Central memory CD8-positive, alpha-beta T cell (primary cell): Measurements from ENCODE around the gene DPAGT1.
"Not testable (repeated sequence)": the region's sequence is repeated elsewhere in the genome, so short reads cannot be mapped to it uniquely, and the experiment has no call there.

Experiments used
- ATAC-seq: fragments of 150-1000 bp; cut with Tn5 transposase; replicated peaks from 2 replicates; pipeline ENCODE4 v1.10.0; 2022; ENCODE audit warnings: mild to moderate bottlenecking, moderate FRiP score, moderate number of reproducible peaks; ENCODE audit not compliant: poor library complexity, severe bottlenecking; ENCODE audit errors: extremely low read depth
- DNase-seq, 2 donors: peaks; one replicate each; pipeline ENCODE4 v3.0.0; 2021; ENCODE audit warnings: low spot score in 2 of 2
- H3K27ac Mint-ChIP-seq: one replicate; pipeline ENCODE4 v1.8.0; 2022; ENCODE audit warnings: low read depth, mild to moderate bottlenecking, moderate library complexity, mixed read lengths
- H3K27me3 Mint-ChIP-seq: one replicate; pipeline ENCODE4 v1.8.0; 2022; ENCODE audit warnings: mixed read lengths
- H3K36me3 Mint-ChIP-seq: one replicate; pipeline ENCODE4 v1.8.0; 2022; ENCODE audit warnings: mild to moderate bottlenecking, moderate library complexity, mixed read lengths; ENCODE audit not compliant: insufficient read depth
- H3K4me1 Mint-ChIP-seq: one replicate; pipeline ENCODE4 v1.8.0; 2022; ENCODE audit warnings: mixed read lengths
- H3K4me3 Mint-ChIP-seq: one replicate; pipeline ENCODE4 v1.8.0; 2022; ENCODE audit warnings: mild to moderate bottlenecking, moderate library complexity, mixed read lengths
- H3K9me3 Mint-ChIP-seq: one replicate; pipeline ENCODE4 v1.8.0; 2022; ENCODE audit warnings: mixed read lengths

DPAGT1 gene

DNA sequence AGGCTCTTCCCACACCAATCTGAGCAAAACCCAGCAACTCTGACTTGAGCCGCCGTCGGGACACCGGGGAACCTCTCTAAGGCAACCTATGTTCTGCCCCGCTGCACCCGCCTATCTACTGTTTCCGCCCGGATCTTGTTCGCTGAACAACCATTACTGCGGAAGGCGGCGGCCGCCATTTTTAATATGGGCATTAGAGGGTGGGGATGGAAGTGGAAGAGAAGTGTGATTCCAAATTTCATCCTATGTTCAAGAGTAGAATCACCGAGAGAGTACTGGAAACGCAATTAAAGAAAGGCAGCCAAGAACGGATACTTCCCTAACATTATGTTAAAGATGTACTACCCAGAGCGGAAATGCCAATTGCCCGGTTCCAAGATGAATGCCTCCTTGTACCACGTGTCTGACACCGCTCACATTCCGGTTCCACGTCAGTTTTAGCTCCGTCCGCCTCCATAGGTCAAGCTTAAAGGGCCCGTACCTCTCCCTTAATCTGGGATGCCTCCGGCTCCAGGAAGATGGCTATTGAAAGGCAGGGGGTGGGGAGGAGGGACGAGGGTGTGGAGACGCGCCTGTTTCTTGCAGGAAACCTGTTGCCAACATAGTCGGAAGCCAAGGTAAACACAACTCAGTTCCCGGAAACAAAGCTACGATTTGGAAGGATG lies at the start of gene DPAGT1:
Gene DPAGT1, minus strand, starts transcription at position 95 of the 665 bp plus-strand sequence. CDS start 198 bp downstream, outside the sequence.
- Mint-ChIP-seq H3K36me3 (peaks cover 18% of the 10 kb centered on the region), H3K4me1 (peaks cover 30% of the 10 kb centered on the region), H3K9me3 (no peaks in the 10 kb centered on the region), H3K4me3 (peak within 1 kb of the TSS; percentile 89), H3K27me3 (no peaks in the 10 kb centered on the region), H3K27ac (peak within 1 kb of the TSS; percentile 94)
- ATAC-seq = peak; percentile 91
- DNase-seq = peak; percentile 68 to 76

DNA sequence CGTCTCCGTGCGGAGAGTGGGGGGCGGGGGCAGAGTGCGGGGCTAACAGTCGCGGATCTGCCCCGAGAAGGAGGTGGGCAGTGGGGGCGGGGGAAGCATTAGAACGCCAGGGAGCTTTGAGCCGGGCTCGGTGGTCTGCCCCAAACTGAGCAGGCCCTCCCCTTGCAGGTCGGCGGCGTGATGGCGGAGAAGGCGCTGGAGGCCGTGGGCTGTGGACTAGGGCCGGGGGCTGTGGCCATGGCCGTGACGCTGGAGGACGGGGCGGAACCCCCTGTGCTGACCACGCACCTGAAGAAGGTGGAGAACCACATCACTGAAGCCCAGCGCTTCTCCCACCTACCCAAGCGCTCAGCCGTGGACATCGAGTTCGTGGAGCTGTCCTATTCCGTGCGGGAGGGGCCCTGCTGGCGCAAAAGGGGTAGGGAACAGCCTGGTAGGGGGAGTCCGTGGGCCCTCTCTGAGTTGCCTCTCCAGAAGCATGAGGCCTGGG lies 48.2 kb upstream of the DPAGT1 start:
- no peaks in the 10 kb centered on the region for H3K9me3 Mint-ChIP-seq
- H3K4me3 Mint-ChIP-seq = peak overlapping the region; percentile 21
- no peaks in the 10 kb centered on the region for H3K36me3 Mint-ChIP-seq

DNA sequence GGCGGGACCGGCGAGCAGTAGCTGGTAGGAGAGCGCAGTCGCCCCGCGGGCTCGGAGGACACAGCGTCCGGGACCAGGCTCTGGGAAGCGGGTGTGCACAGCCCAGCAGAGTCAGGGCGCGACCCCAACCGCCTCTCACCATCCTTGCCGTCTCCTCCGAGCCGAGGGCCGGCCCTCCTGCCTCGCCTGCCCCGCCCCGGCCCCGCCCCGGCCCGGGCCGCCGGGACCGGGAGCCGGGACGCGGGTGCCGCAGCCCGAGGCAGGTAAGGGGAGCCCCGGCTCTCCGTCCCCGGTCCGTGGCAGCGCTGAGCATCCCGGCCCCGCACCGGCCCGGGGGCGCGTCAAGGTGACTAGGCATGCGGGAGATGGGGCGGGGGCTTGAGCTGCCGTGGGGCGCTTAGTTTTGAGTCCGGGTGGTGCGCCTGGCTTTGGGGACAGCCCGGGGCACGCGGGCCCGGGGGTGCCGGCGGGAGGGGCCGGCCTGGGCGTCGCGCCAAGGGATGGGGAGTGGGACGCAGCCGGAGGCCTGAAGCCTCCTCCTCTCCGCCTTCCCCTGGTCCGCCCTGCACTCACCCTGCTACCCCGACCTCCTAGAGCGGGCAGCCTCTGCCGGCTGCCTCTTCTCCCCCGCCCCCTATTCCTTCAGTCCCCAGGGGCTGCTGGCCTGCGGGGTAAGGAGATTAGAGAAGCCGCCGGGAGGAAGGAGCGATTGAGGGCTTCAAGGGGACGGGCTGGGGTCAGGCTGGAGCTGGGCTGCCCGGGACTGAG lies 47.5 kb upstream of the DPAGT1 start, which contains the start of gene ABCG4:
Gene ABCG4, plus strand, starts transcription at position 35 of the 768 bp plus-strand sequence. CDS start 914 bp downstream, outside the sequence.
- no peak for DNase-seq
- peaks cover 11% of the 10 kb centered on the region for H3K4me1 Mint-ChIP-seq

More for the DNA sequence above, 48.2 kb upstream of the DPAGT1 start:
- Mint-ChIP-seq H3K27me3 (peaks cover 60% of the 10 kb centered on the region), H3K27ac (no peak overlapping the region), H3K4me1 (peaks cover 11% of the 10 kb centered on the region)
- ATAC-seq (no peak), DNase-seq (no peak)

DNA sequence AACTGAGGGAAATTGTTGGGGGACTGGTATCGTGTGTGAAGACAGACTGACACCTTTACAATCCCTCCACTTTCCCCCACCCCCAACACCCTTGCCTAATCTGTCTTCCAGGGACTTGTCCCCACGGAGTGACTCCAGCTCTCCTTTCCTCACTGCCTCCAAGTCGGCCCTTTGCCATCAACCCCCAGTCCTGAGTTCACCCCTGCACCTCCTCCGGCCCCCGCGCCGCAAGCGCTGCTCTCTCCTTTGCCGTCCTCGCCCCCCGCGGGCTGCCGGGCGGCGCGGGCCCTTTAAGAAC lies 47.0 kb upstream of the DPAGT1 start:
- Mint-ChIP-seq H3K27ac (no peak overlapping the region), H3K36me3 (no peaks in the 10 kb centered on the region), H3K4me1 (peaks cover 11% of the 10 kb centered on the region), H3K9me3 (no peaks in the 10 kb centered on the region), H3K4me3 (peak overlapping the region; percentile 53), H3K27me3 (peaks cover 52% of the 10 kb centered on the region)
- ATAC-seq (no peak), DNase-seq (no peak)

More for the DNA sequence above, 47.5 kb upstream of the DPAGT1 start, which contains the start of gene ABCG4:
- ATAC-seq = no peak
- H3K36me3 Mint-ChIP-seq = no peaks in the 10 kb centered on the region
- peak within 1 kb of the TSS; percentile 53 for H3K4me3 Mint-ChIP-seq
- H3K27me3 Mint-ChIP-seq = peaks cover 57% of the 10 kb centered on the region
- H3K27ac Mint-ChIP-seq = no peak within 1 kb of the TSS
- H3K9me3 Mint-ChIP-seq = no peaks in the 10 kb centered on the region

DNA sequence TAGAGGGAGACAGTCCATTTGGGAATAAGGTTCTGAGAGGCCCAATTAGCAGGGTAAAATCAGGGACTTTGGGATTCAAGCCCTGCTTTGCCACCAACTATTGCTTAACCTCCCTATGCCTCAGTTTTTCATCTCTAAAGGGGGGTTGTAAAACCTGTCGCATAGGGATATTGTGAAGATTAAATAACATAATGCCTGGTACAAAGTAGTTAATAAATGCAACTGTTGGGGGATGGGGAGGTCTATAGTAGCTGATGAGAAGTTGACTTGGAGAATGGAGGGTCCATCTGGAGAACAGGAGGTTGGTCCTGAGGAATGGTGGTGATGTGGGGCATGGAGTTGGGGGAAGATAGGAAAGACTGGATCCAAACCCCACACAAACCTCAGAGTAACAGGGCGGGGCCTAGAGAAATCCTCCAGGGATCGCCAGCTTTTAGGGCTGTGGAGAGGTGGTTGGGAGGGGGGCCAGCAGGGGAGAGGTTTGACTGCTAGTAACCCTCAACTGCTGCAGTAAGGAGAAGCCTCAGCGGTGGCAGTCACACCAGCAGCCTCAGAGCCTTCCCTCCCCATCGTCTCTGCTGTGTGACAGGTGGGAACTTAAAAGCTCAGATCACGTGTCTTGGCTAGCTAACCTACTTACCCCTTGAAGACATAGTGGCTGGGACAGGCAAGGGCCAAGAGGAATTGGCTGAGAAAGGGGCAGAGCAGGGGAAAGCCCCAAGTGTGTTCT lies 46.1 kb upstream of the DPAGT1 start:
- peaks cover 11% of the 10 kb centered on the region for H3K4me1 Mint-ChIP-seq
- peak overlapping the region; percentile 53 for H3K4me3 Mint-ChIP-seq
- no peak overlapping the region for H3K27ac Mint-ChIP-seq
- no peaks in the 10 kb centered on the region for H3K36me3 Mint-ChIP-seq
- DNase-seq (no peak), ATAC-seq (peak; percentile 26)
- no peaks in the 10 kb centered on the region for H3K9me3 Mint-ChIP-seq
- peaks cover 43% of the 10 kb centered on the region for H3K27me3 Mint-ChIP-seq

DNA sequence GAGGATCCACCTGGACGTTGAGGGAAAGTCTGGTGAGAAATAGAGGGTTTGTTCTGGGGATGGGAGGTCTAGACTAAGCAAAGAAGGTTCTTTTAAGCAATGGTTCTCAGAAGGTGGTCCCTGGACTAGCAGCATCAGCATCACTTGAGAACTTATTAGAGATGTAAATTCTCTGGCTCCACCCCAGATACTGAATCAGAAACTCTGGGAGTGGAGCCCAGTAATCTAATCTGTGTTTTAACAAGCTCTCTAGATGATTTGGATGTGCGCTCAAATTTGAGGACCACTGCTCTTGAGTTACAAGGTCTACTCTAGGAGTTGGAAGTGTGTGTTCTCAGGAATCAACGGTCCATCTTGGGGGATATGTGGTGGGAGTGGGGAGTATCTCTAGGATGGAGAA lies 43.9 kb upstream of the DPAGT1 start:
- no peaks in the 10 kb centered on the region for H3K36me3 Mint-ChIP-seq
- no peak overlapping the region for H3K4me3 Mint-ChIP-seq
- no peaks in the 10 kb centered on the region for H3K9me3 Mint-ChIP-seq
- peaks cover 11% of the 10 kb centered on the region for H3K4me1 Mint-ChIP-seq
- ATAC-seq = no peak
- peaks cover 44% of the 10 kb centered on the region for H3K27me3 Mint-ChIP-seq
- no peak for DNase-seq
- no peak overlapping the region for H3K27ac Mint-ChIP-seq

DNA sequence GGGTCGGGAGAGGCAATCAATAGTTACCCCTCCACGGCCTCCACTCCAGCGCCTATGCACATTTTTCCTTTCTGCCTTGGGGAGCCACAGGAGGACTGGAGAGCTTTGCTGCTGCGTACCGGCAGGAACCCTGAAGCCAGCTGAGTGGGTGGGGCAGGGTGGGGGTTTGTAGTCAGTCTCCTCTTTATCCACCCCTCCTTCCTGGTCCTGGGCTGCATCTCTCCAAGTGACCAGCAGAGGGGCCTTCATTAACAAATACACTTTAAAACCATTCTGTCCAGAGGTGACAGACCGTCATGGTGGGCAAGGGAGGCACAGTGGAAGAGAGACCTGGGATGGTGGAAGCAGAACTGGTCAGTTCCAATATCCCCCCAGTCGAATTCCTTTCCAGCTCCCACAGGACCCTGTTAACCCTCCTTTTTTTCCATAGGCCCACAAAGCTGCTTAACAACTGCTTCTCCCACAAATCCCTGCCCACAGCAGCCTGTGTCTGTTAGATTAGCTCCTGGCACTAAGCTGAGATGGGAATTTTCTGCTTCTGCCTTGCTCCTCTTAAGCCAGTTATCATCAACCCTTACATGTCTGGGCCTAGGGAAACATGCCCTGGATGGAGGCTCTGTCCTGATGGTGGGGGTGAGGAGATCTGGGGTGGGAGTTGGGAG lies 43.3 kb upstream of the DPAGT1 start:
- Mint-ChIP-seq H3K27me3 (peaks cover 45% of the 10 kb centered on the region), H3K9me3 (no peaks in the 10 kb centered on the region), H3K27ac (no peak overlapping the region), H3K4me1 (peaks cover 11% of the 10 kb centered on the region), H3K36me3 (no peaks in the 10 kb centered on the region), H3K4me3 (no peak overlapping the region)
- no peak for DNase-seq
- no peak for ATAC-seq

DNA sequence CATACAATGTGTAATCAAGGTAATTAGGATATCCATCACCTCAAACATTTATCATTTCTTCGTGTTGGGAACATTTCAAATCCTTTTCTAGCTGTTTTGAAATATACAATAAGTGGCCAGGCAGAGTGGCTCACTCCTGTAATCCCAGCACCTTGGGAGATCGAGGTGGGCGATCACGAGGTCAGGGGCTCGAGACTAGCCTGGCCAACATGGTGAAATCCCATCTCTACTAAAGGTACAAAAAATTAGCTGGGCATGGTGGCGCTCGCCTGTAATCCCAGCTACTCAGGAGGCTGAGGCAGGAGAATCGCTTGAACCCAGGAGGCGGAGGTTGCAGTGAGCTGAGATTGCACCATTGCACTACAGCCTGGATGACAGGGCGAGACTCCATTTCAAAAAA lies 37.6 kb upstream of the DPAGT1 start:
- peaks cover 27% of the 10 kb centered on the region for H3K27me3 Mint-ChIP-seq
- H3K36me3 Mint-ChIP-seq, DNase-seq, H3K4me1 Mint-ChIP-seq, H3K9me3 Mint-ChIP-seq, H3K27ac Mint-ChIP-seq, H3K4me3 Mint-ChIP-seq, ATAC-seq: not testable (repeated sequence)

DNA sequence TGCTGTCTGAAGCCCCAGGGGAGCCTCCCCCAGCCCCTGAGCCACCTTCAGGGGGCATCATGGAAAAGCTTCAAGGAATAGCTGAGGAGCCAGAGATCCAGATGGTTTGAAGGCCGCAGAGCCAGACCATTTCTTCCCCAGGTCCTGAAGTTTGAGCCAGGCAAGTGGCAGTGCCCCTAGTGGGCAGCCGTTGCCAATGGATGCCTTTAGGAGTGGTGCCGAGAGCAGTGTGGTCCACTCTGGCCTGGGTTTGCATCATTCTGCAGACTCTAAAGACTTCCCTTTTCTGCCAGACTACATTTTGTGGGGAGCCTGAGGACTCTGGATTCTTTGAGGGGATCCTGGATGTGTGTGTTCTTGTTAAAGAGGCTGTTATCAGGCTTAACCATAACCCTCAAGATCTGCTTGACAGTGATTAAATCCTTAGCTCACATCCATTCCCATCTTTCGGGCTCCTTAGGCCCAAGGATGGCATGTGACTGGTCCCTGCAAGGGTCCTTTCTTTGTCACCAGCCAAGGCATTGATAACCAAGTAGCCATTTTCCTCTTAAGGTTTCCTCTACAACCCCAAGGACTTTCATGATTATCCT lies 32.8 kb upstream of the DPAGT1 start:
- Mint-ChIP-seq H3K4me1 (peaks cover 6% of the 10 kb centered on the region), H3K27me3 (peaks cover 17% of the 10 kb centered on the region), H3K36me3 (peaks cover 28% of the 10 kb centered on the region), H3K27ac (no peak overlapping the region), H3K4me3 (no peak overlapping the region), H3K9me3 (no peaks in the 10 kb centered on the region)
- ATAC-seq = no peak
- no peak for DNase-seq

DNA sequence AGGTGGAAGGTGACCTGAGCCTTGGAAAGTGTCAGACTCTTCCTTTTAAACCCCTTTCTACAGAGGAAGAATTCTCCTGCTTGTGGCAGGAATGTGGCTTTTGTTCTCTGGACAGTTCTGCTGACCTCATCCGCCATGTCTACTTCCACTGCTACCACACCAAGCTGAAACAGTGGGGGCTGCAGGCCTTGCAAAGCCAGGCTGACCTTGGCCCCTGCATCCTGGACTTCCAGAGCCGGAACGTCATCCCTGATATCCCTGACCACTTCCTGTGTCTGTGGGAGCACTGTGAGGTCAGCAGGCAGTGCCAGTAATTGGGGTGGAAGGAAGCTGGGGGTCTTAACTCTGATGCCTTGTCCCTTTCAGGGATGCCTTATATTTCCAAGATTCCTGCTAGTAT lies 29.0 kb upstream of the DPAGT1 start:
- ATAC-seq (no peak), DNase-seq (no peak)
- H3K36me3 Mint-ChIP-seq = peaks cover 48% of the 10 kb centered on the region
- H3K27me3 Mint-ChIP-seq = no peaks in the 10 kb centered on the region
- H3K4me3 Mint-ChIP-seq = no peak overlapping the region
- peaks cover 12% of the 10 kb centered on the region for H3K4me1 Mint-ChIP-seq
- H3K27ac Mint-ChIP-seq = no peak overlapping the region
- no peaks in the 10 kb centered on the region for H3K9me3 Mint-ChIP-seq

DNA sequence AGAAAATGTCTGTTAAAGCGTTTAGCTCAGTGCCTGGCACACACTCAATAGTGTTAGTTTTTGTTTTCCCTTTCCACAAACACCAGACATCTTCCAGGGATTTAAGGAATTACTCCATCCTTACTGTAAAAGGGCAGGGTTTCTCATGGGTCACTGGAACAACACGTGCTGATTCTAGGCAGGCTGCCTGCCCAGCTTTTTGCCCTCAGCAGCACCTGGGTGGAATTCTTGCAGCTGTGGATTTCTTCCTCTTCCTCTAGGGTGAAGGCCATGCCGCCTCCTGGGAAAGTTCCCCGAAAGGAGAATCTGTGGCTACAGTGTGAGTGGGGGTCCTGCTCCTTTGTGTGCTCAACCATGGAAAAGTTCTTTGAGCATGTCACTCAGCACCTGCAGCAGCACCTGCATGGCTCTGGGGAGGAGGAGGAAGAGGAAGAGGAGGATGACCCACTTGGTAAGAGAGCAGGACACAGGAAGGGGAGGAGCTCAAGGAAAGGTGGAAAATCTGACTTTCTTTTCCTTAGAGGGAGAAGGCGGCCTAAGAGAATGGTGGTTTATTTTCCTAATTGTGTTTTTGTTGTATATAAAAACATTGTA lies 25.1 kb upstream of the DPAGT1 start:
- no peaks in the 10 kb centered on the region for H3K9me3 Mint-ChIP-seq
- H3K4me3 Mint-ChIP-seq = no peak overlapping the region
- DNase-seq (no peak), ATAC-seq (no peak)
- H3K4me1 Mint-ChIP-seq = peaks cover 28% of the 10 kb centered on the region
- no peak overlapping the region for H3K27ac Mint-ChIP-seq
- peaks cover 55% of the 10 kb centered on the region for H3K36me3 Mint-ChIP-seq
- no peaks in the 10 kb centered on the region for H3K27me3 Mint-ChIP-seq
